Transverse colon (tissue), 4 donors: Measurements from ENCODE around the gene FANCG. TPM values are rescaled to one million over a fixed set of nuclear protein-coding genes. Genes with fewer than 3 reads are reported as not detected.

Source experiments
- DNase-seq: peaks from one replicate; pipeline ENCODE4 v3.0.0-alpha.2; 2019
- H3K27ac ChIP-seq, 4 donors: fragments of 200-600 bp; sonication (generic); 2 replicates each; pipeline ENCODE4 v1.5.1; 2016 to 2018; ENCODE audit warnings: inconsistent platforms in 4 of 4
- H3K27me3 ChIP-seq: fragments of 200-600 bp; sonication (generic); 2 replicates; pipeline ENCODE4 v1.5.1; 2017; ENCODE audit warnings: inconsistent platforms
- H3K36me3 ChIP-seq, 4 donors: fragments of 200-600 bp; sonication (generic); 2 replicates each; pipeline ENCODE4 v1.5.1; 2017 to 2019; ENCODE audit warnings: inconsistent platforms in 4 of 4
- H3K4me1 ChIP-seq, 4 donors: fragments of 200-600 bp; sonication (generic); 2 replicates each; pipeline ENCODE4 v1.5.1; 2017 to 2020; ENCODE audit warnings: inconsistent platforms in 4 of 4
- H3K4me3 ChIP-seq, 4 donors: fragments of 200-600 bp; sonication (generic); 1 replicate in 1 of 4; 2 replicates in 3 of 4; pipeline versions ENCODE4 v1.5.1 to v1.6.1; 2017 to 2019; ENCODE audit warnings: inconsistent platforms in 4 of 4
- H3K9me3 ChIP-seq, 2 donors: fragments of 200-600 bp; sonication (generic); 2 replicates each; pipeline ENCODE4 v1.5.1; 2017 to 2019; ENCODE audit warnings: inconsistent platforms in 2 of 2
- CTCF ChIP-seq, 5 experiments: fragments of 200-600 bp in 3 of 5; fragments of 450-650 bp in 2 of 5; sonication (generic) in 3 of 5; IDR thresholded peaks; 1 replicate in 2 of 5; 2 replicates in 3 of 5; pipeline ENCODE4 v1.5.1; 2016 to 2017; ENCODE audit warnings: antibody characterized with exemption in 5 of 5, inconsistent platforms in 3 of 5, mild to moderate bottlenecking in 2 of 5, moderate library complexity in 1 of 5
- EP300 ChIP-seq: sonication (generic); formaldehyde crosslinking; IDR thresholded peaks from one replicate; pipeline ENCODE4 v1.6.1; 2017; ENCODE audit warnings: antibody characterized with exemption, low read depth
- POLR2A ChIP-seq: fragments of 450-650 bp; IDR thresholded peaks from one replicate; pipeline ENCODE4 v1.6.1; 2016; ENCODE audit warnings: antibody characterized with exemption, mild to moderate bottlenecking, moderate library complexity
- POLR2AphosphoS5 ChIP-seq, 3 donors: sonication (generic); formaldehyde crosslinking; IDR thresholded peaks; one replicate each; pipeline ENCODE4 v1.6.1; 2016; ENCODE audit warnings: antibody characterized with exemption in 3 of 3
- WGBS, 2 donors: methylation state at CpG; one replicate each; pipeline ENCODE4 v1.1.5; 2018; ENCODE audit warnings: low coverage in 1 of 2; 5-methylcytosine and 5-hydroxymethylcytosine counted together
- in situ Hi-C, 4 donors: fragments of 200-750 bp; cut with MboI; loops; one replicate each; pipeline versions ENCODE4 v1.15.0 to v1.15.1; 2017; ENCODE audit warnings: low sequenced_read_pairs in 3 of 4, low pct_ligation_motif_present in 1 of 4, low pct_unique_long_range_greater_than_20kb in 1 of 4
- intact Hi-C: fragments of 100-400 bp; cut with DNase I; formaldehyde crosslinking; loops from one replicate; pipeline ENCODE4 v1.15.1; 2023; ENCODE audit warnings: low total_unique reads
- total RNA-seq, 4 donors: library from RNA; depleted of rRNA; stranded (reverse); fragments of >200 nt; gene quantifications; one replicate each; pipeline ENCODE4 v1.1.0, GENCODE V29; 2016

FANCG gene
- total RNA-seq, 4 donors from 2014 or later: 6.6 to 90.0 (median 51.6) TPM

GRCh38 chr9:35103660-35104191 lies 24.0 kb upstream of the FANCG start:
- intact Hi-C loops: no loop called here
- no peak for DNase-seq
- Histone ChIP-seq H3K4me3 (peak overlapping the region in 2 of 4 donors; percentile 60 to 95), H3K27ac (peak overlapping the region; percentile 86 to 94 (median 91)), H3K36me3 (peaks cover 0 to 56% (median 12%) of the 10 kb centered on the region in 4 donors), H3K9me3 (no peaks in the 10 kb centered on the region), H3K27me3 (no peaks in the 10 kb centered on the region), H3K4me1 (peaks cover 11 to 25% (median 18%) of the 10 kb centered on the region in 4 donors)
- in situ Hi-C loops: loop anchor here in 1 of 4 donors (25.0 kb wide), 1 partner anchor 459 kb away; a partner anchor contains a TSS
- TF ChIP-seq POLR2A (no peak), POLR2AphosphoS5 (IDR thresholded peaks at IDR 0.05) (no peak), CTCF (IDR thresholded peaks at IDR 0.05) (no peak), EP300 (no peak)
- WGBS, 2 donors: 27 to 41% methylated on average over 3 to 5 of the region's 5 CpGs

GRCh38 chr9:35102769-35103659 lies 23.3 kb upstream of the FANCG start, which contains the start of gene STOML2:
Gene STOML2, minus strand, starts transcription at chr9:35103131. Its CDS starts 37 bp downstream, at chr9:35103094.
- peaks cover 0 to 54% (median 12%) of the 10 kb centered on the region in 4 donors for H3K36me3 ChIP-seq
- H3K27me3 ChIP-seq: no peaks in the 10 kb centered on the region
- WGBS, 2 donors: 0% methylated on average over 50 of the region's 57 CpGs; no CpG with 5 or more reads in 1 of the 2 donors
- H3K4me3 ChIP-seq: peak within 1 kb of the TSS; percentile 60 to 95 (median 75)
- intact Hi-C loops (no loop called here), in situ Hi-C loops (loop anchor here in 1 of 4 donors (25.0 kb wide), 1 partner anchor 459 kb away; a partner anchor contains a TSS)
- TF ChIP-seq CTCF (IDR thresholded peaks at IDR 0.05): no peak
- TF ChIP-seq POLR2A: peak; percentile 74
- TF ChIP-seq POLR2AphosphoS5 (IDR thresholded peaks at IDR 0.05): peak; percentile 74 to 82 (median 81)
- DNase-seq: peak; percentile 96
- H3K27ac ChIP-seq: peak within 1 kb of the TSS; percentile 86 to 94 (median 91)
- peaks cover 11 to 25% (median 18%) of the 10 kb centered on the region in 4 donors for H3K4me1 ChIP-seq
- no peaks in the 10 kb centered on the region for H3K9me3 ChIP-seq

- Histone ChIP-seq H3K27ac (peak overlapping the region; percentile 86 to 94 (median 91)), H3K4me1 (peaks cover 11 to 25% (median 18%) of the 10 kb centered on the region in 4 donors), H3K27me3 (no peaks in the 10 kb centered on the region), H3K9me3 (no peaks in the 10 kb centered on the region), H3K36me3 (peaks cover 0 to 48% (median 9%) of the 10 kb centered on the region in 4 donors), H3K4me3 (peak overlapping the region; percentile 60 to 95 (median 75))
- DNase-seq: peak; percentile 24
- 2% methylated on average over 4 of the region's 10 CpGs; no CpG with 5 or more reads in 1 of the 2 donors for WGBS, 2 donors
- in situ Hi-C loops (loop anchor here in 1 of 4 donors (25.0 kb wide), 1 partner anchor 460 kb away; a partner anchor contains a TSS), intact Hi-C loops (no loop called here)
- TF ChIP-seq EP300: no peak
Observed at GRCh38 chr9:35102465-35102768, 22.7 kb upstream of the FANCG start.

GRCh38 chr9:35097573-35097972 lies 17.8 kb upstream of the FANCG start:
- no peak for DNase-seq

More at GRCh38 chr9:35097573-35097972, 17.8 kb upstream of the FANCG start:
- no peaks in the 10 kb centered on the region for H3K27me3 ChIP-seq
- in situ Hi-C loops: no loop called here
- WGBS, 2 donors: 79 to 81% methylated on average over 3 of the region's 3 CpGs
- intact Hi-C loops: loop anchor here (10.0 kb wide), 1 partner anchor 203 kb away; a partner anchor contains a TSS
- no peak overlapping the region for H3K27ac ChIP-seq
- no peak overlapping the region for H3K4me3 ChIP-seq
- peaks cover 0 to 20% (median 6%) of the 10 kb centered on the region in 4 donors for H3K36me3 ChIP-seq
- TF ChIP-seq CTCF (IDR thresholded peaks at IDR 0.05) (no peak), EP300 (no peak), POLR2AphosphoS5 (IDR thresholded peaks at IDR 0.05) (no peak), POLR2A (no peak)
- no peaks in the 10 kb centered on the region for H3K9me3 ChIP-seq
- peaks cover 17 to 27% (median 20%) of the 10 kb centered on the region in 4 donors for H3K4me1 ChIP-seq
